H54 (cell line): ENCODE results near the gene RAB31.
A peak's percentile ranks its signal among the peaks of the same experiment; 100 is the strongest.

Experiments
- DNase-seq: peaks from one replicate; pipeline ENCODE4 v3.0.0; 2011; ENCODE audit warnings: low spot score, mixed read lengths; ENCODE audit not compliant: insufficient read length
- FAIRE-seq: peaks from 3 replicates; lab custom pipeline; 2011; peaks lifted over from hg19 to GRCh38; lab: Jason Lieb, UNC
- POLR2A ChIP-seq: IDR thresholded peaks from 2 replicates; pipeline ENCODE4 v1.6.1; 2011; ENCODE audit warnings: low read depth, mild to moderate bottlenecking, low read length

The RAB31 gene

DNA sequence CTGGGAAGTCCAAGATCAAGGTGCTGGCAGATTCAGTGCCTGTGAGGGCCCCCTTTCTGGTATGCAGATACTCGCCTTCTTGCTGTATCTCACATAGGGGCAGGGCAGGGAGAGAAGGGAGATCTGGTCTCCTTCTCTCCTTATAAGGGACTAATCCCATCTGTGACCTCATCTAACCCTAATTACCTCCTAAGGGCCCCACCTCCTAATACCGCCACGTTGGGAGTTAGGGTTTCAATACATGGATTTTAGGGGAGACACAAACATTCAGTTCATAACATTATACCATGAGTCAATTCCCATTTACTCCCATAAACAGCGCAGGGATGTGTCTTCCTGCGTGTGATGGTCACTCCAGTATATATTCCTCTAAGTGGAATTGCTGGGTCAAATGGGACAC is 103.9 kb downstream of the RAB31 start:
- no peak for TF ChIP-seq POLR2A
- no peak for FAIRE-seq

DNA sequence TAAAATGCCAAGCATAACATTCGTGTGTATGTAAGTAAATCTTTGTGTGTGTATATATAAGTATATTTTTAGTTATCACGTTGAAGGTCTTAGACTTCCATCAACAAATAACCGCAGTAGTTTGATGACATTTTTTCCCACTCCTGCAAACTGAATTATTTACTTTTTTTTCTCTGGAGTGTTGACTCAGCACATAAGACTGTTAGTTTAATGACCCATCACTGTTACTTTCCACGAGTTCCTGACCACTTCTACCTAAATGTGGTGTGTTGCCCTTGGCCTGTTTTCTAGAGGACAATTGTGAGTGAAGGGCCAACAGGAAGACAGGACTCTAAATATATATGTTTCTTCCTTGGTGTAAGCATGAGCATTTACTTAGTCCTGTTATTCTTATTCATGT is 106.3 kb downstream of the RAB31 start:
- no peak for DNase-seq
- no peak for TF ChIP-seq POLR2A
- peak; percentile 77 for FAIRE-seq

More for the DNA sequence above, 103.9 kb downstream of the RAB31 start:
- DNase-seq = no peak

DNA sequence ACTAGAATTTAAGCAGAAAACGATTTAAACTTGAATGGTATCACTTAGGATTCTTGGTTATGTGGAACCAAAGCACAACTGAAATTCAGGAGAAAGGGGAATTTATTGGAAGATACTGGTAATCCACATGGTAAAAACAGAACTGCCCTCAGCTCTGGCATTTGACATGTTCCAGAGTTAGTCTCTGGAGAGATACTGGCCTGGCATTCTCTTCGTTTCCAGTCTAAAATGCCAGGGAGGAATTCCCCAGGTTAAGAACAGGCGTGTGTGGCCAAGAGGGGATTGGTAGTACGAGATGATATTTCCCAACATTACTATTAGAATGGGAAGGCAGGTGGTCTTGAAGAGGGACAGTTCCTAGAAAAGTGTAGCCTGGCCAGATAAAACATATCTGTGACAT is 109.2 kb downstream of the RAB31 start:
- DNase-seq = no peak
- TF ChIP-seq POLR2A = no peak
- no peak for FAIRE-seq

DNA sequence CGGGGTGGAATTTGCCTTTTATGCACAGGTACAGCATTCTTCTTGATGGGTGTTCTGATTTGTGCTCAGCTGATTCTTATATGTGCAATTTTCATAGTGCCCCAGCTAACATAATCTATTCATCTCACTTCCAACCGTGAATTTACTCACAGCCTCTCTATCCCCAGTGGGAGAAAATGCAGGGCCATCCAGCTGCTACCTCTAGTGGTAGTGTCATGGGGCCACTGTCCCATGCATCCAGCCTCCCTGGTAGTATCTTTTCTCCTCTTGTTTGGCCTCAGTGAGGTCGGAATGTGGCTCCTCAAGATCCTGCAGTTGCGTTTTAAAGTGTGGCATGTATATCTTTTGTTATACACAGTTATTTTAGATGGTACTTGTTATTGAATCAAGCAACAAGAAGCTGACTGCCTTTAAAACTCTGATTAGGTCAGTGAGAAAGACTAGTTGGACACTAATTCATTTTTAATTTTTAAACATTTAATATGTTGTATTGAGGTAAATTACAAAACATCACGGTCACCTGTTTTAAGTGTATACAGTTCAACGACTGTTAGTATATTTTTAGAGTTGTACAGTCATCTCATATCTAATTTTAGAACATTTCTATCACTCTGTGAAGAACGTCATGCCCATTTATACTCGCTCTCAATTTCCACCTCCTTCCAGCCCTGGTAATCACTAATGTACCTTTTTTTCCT is 109.8 kb downstream of the RAB31 start:
- DNase-seq (no peak), FAIRE-seq (no peak)
- no peak for TF ChIP-seq POLR2A

DNA sequence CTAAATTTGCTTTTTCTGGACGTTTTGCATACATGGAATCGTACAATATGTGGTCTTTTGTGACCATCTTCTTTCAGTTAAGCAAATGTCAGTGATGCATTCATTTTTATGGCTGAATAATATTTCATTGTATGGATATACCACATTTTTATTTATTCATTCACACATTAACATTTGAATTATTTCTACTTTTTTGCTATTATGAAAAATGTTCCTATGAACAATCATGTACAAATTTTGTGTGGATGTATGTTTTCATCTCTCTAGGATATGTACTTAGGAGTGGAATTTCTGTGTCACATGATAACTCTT is 110.3 kb downstream of the RAB31 start:
- FAIRE-seq (peak; percentile 30), DNase-seq (no peak)
- TF ChIP-seq POLR2A = no peak

DNA sequence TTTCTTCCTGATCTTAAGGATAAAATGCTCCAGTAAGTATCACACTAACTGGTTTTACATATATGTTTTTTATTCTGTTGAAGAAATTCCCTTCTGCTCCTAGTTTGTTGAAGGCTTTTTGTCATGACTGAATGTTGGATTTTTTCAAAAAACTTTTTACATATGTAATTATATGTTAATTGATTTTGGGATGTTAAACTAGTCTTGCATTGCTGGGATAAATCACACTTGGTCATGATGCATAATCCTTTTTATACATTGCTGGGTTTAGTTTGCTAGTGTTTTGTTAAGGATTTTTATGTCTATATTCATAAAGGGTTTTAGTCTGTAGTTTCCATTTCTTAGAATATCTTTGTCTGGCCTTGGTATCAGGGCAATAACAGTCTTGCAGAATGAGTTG is 112.0 kb downstream of the RAB31 start:
- FAIRE-seq = no peak
- no peak for DNase-seq
- no peak for TF ChIP-seq POLR2A

DNA sequence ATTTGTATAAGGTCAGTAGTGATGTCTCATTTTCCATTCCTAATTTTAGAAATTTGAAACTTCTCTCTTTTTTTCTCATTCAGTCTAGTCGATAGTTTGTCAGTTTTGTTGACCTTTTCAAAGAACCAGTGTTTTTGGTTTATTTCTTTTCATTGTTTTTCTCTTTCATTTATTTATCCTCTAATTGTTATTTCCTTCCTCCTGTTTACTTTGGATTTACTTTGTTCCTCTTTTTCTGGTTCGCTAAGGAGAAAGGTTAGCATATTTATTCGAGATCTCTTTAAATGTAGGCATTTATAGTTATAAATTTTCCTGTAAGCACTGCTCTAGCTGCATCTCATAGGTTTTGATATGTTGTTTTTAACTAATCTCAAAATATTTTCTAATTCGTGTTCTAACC is 112.6 kb downstream of the RAB31 start:
- TF ChIP-seq POLR2A = no peak
- FAIRE-seq (no peak), DNase-seq (no peak)

DNA sequence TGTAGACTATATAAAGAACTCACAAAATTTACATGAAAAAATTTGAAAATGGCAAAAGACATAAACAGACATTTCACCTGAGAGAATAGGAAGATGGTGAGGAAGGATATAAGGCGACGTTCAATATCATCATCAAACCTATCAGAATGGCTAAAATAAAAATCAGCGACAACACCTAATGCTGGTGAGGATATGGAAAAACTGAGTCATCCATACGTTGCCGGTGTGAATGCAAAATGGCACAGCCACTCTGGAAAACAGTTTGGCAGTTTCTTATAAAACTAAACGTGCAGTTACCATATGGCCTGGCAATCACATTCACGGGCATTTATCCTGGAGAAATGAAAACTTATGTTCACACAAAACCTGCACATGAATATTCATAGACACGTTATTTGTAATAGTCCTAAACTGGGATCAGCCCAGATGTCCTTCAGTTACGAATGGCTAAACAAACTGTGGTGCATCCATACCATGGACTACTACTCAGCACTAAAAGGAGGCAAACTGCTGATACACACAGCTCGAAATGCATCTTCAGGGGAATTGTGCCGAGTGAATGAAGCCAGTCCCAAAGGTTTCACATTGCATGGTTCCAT is 114.6 kb downstream of the RAB31 start:
- DNase-seq (no peak), FAIRE-seq (no peak)
- TF ChIP-seq POLR2A = no peak

DNA sequence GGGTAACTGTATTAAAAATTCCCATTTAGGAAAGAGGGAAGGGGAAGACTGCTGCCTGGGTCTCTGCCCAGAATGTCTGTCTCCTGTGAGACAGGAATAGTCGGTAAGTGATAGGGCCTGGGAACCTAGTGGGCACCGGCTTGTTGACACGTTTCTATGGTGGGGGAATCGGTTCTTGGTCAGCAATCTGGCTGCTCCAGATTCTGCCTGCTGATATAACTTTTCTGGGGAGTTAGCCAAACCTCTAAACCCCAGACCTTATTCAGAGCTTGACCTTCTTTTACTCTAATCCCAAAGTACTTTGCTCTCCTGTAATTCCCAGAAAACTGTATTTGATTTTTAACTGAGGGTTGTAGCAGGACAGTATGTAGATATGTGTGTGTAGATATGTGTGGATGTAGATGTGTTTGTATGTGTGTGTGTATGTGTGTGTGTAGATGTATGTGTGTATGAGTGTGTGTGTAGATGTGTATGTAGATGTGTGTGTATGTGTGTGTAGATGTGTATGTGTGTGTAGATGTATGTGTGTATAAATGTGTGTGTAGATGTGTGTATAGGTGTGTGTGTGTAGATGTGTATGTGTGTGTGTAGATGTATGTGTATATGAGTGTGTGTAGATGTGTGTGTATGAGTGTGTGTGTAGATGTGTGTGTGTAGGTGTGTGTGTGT is 115.8 kb downstream of the RAB31 start:
- no peak for TF ChIP-seq POLR2A
- DNase-seq (no peak), FAIRE-seq (peak; percentile 6)

DNA sequence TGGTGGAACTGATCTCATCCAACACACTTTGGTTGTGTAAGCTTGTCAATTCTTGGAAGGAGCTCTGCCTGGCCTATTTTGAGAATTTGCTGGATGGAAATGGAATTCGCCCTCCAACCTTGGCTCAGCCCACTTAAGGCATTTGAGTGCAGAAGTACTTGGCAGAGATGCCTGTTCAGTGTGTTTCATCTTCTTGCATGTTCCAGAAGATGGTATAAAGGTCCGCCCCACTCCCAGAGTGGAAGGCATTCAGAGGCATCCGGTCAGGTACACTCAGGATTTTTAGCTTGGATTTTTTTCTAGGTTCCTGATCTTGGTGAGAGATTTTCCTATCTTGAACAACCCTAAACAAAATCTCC is 116.4 kb downstream of the RAB31 start:
- FAIRE-seq = no peak
- DNase-seq = no peak
- TF ChIP-seq POLR2A = no peak

DNA sequence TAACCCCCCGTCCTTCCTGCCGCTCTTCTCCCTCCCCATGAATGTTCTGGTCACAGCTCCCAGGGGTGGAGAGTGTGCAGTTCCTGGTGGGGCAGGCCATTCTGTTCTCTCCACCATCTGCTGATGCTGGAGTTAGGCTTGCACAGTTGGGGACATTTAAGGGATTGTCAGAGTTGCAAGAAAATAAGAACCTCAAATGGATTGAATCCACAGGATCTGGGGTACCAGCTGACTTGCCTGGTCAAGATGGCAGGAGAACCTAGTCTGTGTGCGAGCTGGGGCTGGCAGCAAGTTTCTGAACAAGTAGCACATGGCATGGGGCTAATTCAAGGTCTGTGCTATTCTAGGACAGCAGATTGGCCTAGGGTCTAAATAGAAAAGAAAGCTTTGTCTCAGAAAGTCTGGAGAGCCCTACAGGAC is 116.9 kb downstream of the RAB31 start:
- no peak for FAIRE-seq
- TF ChIP-seq POLR2A = no peak
- no peak for DNase-seq

DNA sequence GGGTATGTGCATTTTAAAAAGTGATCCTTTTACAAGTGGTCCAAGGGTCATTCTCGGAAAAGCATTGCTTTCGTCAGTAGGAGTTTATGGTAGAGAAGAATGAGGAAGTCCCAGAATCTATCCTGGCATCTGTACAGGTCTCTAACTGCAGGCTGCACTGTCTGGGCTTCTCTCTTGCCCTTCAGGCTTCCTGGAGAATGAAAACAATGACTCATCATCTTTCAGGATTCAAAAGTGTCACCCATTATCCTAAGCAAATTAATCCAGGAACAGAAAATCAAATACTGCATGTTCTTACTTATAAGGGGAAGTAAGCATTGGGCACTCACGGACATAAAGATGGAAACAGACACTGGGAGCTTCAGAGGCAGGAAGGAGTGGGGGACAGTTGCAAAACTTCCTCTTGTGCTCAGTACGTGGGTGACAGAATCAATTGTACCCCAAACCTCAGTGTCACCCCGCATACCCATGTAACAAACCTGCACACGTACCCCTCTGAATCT is 117.5 kb downstream of the RAB31 start:
- FAIRE-seq = peak; percentile 68

DNA sequence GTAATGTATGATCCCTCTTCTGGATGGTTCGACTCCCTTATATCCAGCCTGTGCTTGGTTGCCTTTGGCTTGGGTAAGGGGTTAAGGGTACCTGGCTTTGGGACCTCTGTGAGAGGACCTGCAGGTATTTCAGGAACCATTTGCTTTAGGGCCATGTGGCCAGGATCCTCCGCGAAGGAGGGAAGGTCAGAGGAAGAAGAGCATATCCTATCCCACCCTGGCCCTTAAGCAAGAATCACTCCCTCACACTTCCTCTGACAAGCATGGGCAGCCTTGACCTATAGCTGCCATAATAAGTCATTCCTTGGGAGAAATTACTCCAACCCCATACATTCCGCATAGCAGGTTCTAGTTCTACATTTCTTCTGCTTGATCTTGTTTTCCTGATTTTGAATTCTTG is 118.6 kb downstream of the RAB31 start:
- DNase-seq = no peak
- FAIRE-seq = no peak

More for the DNA sequence above, 117.5 kb downstream of the RAB31 start:
- DNase-seq = peak; percentile 39
- no peak for TF ChIP-seq POLR2A

DNA sequence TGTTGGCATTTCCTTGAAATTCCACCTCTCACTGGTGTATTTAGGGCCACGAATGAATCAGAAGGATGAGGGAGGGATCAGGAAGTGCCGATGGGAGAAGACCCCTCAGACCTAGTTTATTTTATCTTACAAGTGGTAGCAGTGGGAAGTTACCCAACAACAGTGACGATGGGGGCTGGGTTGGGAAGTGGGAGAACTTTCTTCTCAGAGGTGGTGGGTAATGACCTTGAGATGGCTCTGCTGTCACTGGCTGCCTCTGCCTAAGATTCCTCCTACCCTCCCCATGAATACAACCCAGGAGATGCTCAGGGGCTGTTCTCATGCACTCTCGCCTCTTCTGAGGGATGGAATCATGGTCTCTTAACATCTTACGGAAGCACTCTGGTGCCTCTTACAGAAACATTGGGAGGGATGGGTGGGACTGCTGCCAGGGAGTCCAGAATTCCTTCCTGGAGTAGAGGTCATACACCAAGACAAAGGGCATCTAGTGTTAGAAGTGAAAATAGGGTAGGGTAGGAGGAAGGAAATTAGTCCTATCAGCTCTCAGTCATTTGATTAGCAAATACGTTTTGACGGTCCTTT is 119.2 kb downstream of the RAB31 start:
- no peak for DNase-seq
- TF ChIP-seq POLR2A = no peak
- FAIRE-seq = no peak

More for the DNA sequence above, 118.6 kb downstream of the RAB31 start:
- no peak for TF ChIP-seq POLR2A
